ENCODE measurements around the gene APOL6.

GRCh38 chr22:35601013-35601580 is 47.1 kb upstream of the APOL6 start:
- TF ChIP-seq POLR2A (IDR thresholded peaks at IDR 0.05) (no peak), CTCF (IDR thresholded peaks at IDR 0.05) (no peak), POLR2AphosphoS5 (IDR thresholded peaks at IDR 0.05) (no peak)

Measured in prostate gland (tissue), 2 donors.